Breast epithelium (tissue), 4 donors: ENCODE data around the gene TRAPPC10. TPM values are rescaled to one million over a fixed set of nuclear protein-coding genes. Genes with fewer than 3 reads are reported as not detected.

Source experiments
- DNase-seq, 2 donors: peaks; one replicate each; pipeline ENCODE4 v3.0.0-alpha.2; 2019; ENCODE audit warnings: low spot score in 2 of 2
- H3K27ac ChIP-seq, 2 donors: fragments of 200-600 bp; sonication (generic) in 1 of 2; one replicate each; pipeline ENCODE4 v1.5.1; 2016 to 2019; ENCODE audit warnings: mild to moderate bottlenecking in 1 of 2
- H3K27me3 ChIP-seq, 2 donors: fragments of 200-600 bp; sonication (generic) in 1 of 2; one replicate each; pipeline versions ENCODE4 v1.5.1 to v1.6.0; 2017 to 2019; ENCODE audit warnings: control low read depth in 1 of 2, mild to moderate bottlenecking in 1 of 2
- H3K36me3 ChIP-seq: fragments of 200-600 bp; one replicate; pipeline ENCODE4 v1.5.1; 2019
- H3K4me1 ChIP-seq, 2 donors: fragments of 200-600 bp; sonication (generic); one replicate each; pipeline ENCODE4 v1.5.1; 2016 to 2019; ENCODE audit warnings: control low read depth in 1 of 2
- H3K4me3 ChIP-seq, 3 donors: fragments of 200-600 bp; sonication (generic); 1 replicate in 2 of 3; 2 replicates in 1 of 3; pipeline ENCODE4 v1.5.1; 2016 to 2019; ENCODE audit warnings: mild to moderate bottlenecking in 3 of 3, moderate library complexity in 2 of 3
- H3K9me3 ChIP-seq, 2 donors: fragments of 200-600 bp; sonication (generic) in 1 of 2; one replicate each; pipeline ENCODE4 v1.5.1; 2016 to 2019; ENCODE audit warnings: control low read depth in 1 of 2
- POLR2A ChIP-seq: fragments of 450-650 bp; IDR thresholded peaks from one replicate; pipeline ENCODE4 v1.6.1; 2016; ENCODE audit warnings: antibody characterized with exemption, mild to moderate bottlenecking, moderate library complexity
- POLR2AphosphoS5 ChIP-seq, 3 donors: sonication (generic); formaldehyde crosslinking; IDR thresholded peaks; one replicate each; pipeline ENCODE4 v1.6.1; 2017; ENCODE audit warnings: antibody characterized with exemption in 3 of 3
- intact Hi-C: fragments of 100-400 bp; cut with DNase I; formaldehyde crosslinking; loops from one replicate; pipeline ENCODE4 v1.15.1; 2023; ENCODE audit warnings: low total_unique reads
- total RNA-seq, 3 donors: library from RNA; depleted of rRNA; stranded (reverse); fragments of >200 nt; gene quantifications; one replicate each; pipeline ENCODE4 v1.1.0, GENCODE V29; 2016
- TF ChIP-seq, protein P1 (sequence below), 3 donors: fragments of 450-650 bp; IDR thresholded peaks; one replicate each; pipeline ENCODE4 v1.5.1; 2016 to 2017; ENCODE audit warnings: antibody characterized with exemption in 3 of 3, mild to moderate bottlenecking in 3 of 3, moderate library complexity in 3 of 3

The TRAPPC10 gene
- total RNA-seq, 3 donors from 2014 or later, result 27.4 to 35.0 (median 31.1) TPM

DNA sequence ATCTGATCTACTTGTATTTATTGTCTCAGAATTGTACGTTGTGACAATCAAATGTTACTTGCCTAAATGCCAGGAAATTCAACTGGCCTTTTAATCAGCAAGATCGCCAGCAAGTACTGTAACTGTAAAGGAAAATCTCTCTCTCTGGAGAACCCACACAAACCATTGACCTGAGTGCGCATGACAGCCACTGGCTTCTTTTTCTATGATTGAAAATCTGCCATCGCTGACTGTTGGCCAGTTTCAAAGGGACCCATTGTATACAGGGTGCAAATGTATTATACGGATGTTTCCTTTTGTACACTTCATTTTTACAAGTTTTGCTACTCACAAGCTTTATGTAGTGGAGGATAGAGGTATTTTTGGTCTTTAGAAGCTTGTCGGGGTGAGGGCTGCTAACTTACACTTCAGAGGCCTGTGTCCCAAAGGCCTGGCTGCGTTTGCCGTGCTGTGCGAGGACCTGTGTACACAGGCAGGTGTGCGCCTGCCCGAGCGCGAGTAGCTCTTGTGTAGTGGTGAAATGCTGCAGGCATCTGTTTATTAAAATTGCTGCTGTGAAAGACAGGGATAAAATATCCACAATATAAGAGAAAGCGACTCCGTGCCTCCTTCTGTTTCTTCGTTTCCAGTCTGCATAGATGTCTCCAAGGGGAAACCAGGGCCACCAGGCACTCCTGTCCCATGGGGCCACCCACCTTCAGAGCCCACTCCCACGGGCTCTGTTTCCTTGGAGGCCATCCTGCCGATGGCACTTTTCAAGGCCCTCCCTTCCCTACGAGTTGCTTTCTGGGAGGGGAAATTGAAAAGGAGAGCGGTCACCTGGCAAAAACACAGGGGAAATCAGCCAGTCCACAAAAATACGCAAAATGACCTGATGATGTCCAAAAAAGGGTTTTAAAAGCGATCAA lies 25.3 kb upstream of the TRAPPC10 start:
- no peaks in the 10 kb centered on the region for H3K36me3 ChIP-seq
- no peaks in the 10 kb centered on the region for H3K9me3 ChIP-seq
- H3K4me1 ChIP-seq, result no peaks in the 10 kb centered on the region
- H3K27ac ChIP-seq, result peak overlapping the region in 1 of 2 donors; percentile 15
- no peak overlapping the region for H3K4me3 ChIP-seq
- no peak for DNase-seq
- H3K27me3 ChIP-seq, result no peaks in the 10 kb centered on the region
- intact Hi-C loops, result no loop called here
- TF ChIP-seq, protein P1, sequence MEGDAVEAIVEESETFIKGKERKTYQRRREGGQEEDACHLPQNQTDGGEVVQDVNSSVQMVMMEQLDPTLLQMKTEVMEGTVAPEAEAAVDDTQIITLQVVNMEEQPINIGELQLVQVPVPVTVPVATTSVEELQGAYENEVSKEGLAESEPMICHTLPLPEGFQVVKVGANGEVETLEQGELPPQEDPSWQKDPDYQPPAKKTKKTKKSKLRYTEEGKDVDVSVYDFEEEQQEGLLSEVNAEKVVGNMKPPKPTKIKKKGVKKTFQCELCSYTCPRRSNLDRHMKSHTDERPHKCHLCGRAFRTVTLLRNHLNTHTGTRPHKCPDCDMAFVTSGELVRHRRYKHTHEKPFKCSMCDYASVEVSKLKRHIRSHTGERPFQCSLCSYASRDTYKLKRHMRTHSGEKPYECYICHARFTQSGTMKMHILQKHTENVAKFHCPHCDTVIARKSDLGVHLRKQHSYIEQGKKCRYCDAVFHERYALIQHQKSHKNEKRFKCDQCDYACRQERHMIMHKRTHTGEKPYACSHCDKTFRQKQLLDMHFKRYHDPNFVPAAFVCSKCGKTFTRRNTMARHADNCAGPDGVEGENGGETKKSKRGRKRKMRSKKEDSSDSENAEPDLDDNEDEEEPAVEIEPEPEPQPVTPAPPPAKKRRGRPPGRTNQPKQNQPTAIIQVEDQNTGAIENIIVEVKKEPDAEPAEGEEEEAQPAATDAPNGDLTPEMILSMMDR (IDR thresholded peaks at IDR 0.05), result no peak
- TF ChIP-seq POLR2AphosphoS5 (IDR thresholded peaks at IDR 0.05) (no peak), POLR2A (no peak)

DNA sequence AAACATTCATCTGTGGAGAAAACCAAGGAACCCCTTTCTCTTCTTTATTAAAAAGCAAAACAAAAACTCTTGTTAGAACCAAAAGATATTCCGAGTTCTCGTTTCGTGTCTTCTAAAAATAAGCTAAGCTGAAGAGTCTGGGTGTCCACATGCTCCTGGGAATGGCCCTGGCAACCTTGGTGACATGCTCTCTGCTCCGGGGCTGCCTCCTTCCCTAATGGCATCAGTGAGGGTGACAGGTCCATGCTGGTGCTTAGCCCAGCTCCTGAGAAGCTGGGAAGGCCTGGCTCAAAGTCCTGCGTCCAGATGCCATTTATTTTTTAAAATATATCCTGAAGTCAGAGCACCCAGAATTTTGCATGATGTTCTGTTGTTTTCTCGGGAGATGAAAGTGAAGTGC lies 24.6 kb upstream of the TRAPPC10 start:
- peak overlapping the region in 1 of 2 donors; percentile 15 for H3K27ac ChIP-seq
- TF ChIP-seq, protein P1 (IDR thresholded peaks at IDR 0.05), result no peak
- TF ChIP-seq POLR2AphosphoS5 (IDR thresholded peaks at IDR 0.05) (no peak), POLR2A (no peak)
- no peaks in the 10 kb centered on the region for H3K36me3 ChIP-seq
- no peaks in the 10 kb centered on the region for H3K27me3 ChIP-seq
- no peak overlapping the region for H3K4me3 ChIP-seq
- no peak for DNase-seq
- H3K9me3 ChIP-seq, result no peaks in the 10 kb centered on the region
- intact Hi-C loops, result no loop called here
- no peaks in the 10 kb centered on the region for H3K4me1 ChIP-seq

DNA sequence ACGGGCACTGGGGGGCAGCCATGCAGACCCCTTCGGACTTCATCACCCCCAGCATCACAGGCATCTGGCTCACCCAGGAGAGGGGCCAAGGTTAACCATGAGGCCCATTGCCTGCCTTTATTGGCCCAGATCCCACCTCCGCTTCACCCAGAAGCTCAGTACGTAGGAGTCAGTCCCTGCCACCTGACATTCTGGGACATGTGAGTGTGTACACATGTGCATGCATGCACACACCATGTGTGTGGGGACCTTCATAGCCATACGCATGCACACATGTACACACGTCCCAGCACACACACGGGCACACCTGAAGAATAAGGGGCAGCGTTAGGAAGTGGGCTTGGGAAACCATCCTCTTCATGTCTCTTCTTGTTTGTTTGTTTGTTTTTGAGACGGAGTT lies 24.1 kb upstream of the TRAPPC10 start:
- Histone ChIP-seq H3K9me3 (no peaks in the 10 kb centered on the region), H3K36me3 (no peaks in the 10 kb centered on the region), H3K4me3 (no peak overlapping the region), H3K27ac (no peak overlapping the region), H3K4me1 (no peaks in the 10 kb centered on the region), H3K27me3 (no peaks in the 10 kb centered on the region)
- intact Hi-C loops, result no loop called here
- DNase-seq, result no peak
- no peak for TF ChIP-seq POLR2AphosphoS5 (IDR thresholded peaks at IDR 0.05)
- TF ChIP-seq POLR2A, result no peak
- TF ChIP-seq, protein P1 (IDR thresholded peaks at IDR 0.05), result no peak

DNA sequence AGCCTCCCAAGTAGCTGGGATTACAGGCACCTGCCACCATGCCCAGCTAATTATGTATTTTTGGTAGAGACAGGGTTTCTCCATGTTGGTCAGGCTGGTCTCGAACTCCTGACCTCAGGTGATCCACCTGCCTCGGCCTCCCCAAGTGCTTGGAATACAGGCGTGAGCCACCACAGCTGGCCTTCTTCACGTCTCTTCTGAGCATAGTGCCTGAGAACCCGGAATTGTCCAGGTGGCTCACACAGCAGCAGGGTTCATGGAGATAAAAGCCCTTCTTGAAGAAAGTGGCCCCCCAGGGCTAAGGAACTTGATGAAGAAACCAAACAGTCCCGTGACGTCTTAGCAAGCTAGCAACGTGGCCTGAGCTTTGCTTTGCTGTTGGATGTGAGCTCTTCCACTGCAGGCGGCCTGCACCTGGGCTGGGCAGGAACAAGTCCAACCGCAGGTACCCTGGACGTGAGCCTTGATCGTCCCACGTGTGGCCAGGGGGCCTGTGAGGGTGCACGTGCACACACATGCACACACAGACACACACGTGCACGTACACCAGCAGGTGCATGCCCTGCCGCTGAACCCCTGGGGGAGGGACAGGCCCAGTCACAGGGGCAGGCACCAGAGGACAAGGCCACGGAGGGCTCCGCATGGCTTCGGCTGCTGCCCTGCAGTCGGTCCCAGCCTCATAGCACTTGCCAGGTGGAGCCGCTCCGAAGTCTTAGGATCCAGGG lies 23.4 kb upstream of the TRAPPC10 start:
- TF ChIP-seq, protein P1 (IDR thresholded peaks at IDR 0.05), result no peak
- TF ChIP-seq POLR2A, result no peak
- no peak for TF ChIP-seq POLR2AphosphoS5 (IDR thresholded peaks at IDR 0.05)
- DNase-seq, result no peak
- intact Hi-C loops, result no loop called here

DNA sequence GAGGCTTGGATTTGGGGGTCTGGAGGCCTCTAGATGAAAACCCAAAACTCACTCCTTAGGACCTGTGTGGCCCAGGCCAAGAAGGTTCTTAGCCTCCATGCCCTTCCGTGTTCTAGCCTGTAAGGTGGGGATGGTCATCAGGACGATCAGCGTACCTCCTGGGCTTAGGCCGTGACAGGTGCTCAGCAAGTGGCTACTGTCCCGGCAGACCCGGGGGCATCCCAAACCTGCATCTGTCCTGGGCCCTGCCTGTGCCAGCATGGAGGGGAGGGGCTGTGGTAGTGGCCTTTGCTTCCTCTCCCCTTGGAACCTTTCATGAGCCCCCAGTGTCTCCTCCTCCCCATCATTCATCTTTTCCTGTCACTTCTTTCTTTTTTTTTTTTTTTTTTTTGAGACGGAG lies 22.7 kb upstream of the TRAPPC10 start:
- Histone ChIP-seq H3K27me3 (no peaks in the 10 kb centered on the region), H3K4me1 (no peaks in the 10 kb centered on the region), H3K27ac (no peak overlapping the region), H3K9me3 (no peaks in the 10 kb centered on the region), H3K36me3 (no peaks in the 10 kb centered on the region), H3K4me3 (no peak overlapping the region)
- DNase-seq, result no peak
- no peak for TF ChIP-seq POLR2AphosphoS5 (IDR thresholded peaks at IDR 0.05)
- TF ChIP-seq, protein P1 (IDR thresholded peaks at IDR 0.05), result no peak
- no peak for TF ChIP-seq POLR2A
- intact Hi-C loops, result no loop called here

More for the DNA sequence above, 23.4 kb upstream of the TRAPPC10 start:
- Histone ChIP-seq H3K4me1 (no peaks in the 10 kb centered on the region), H3K36me3 (no peaks in the 10 kb centered on the region), H3K9me3 (no peaks in the 10 kb centered on the region), H3K27ac (no peak overlapping the region), H3K4me3 (no peak overlapping the region), H3K27me3 (no peaks in the 10 kb centered on the region)
